Epithelial cell of esophagus (primary cell): ENCODE results near the gene SMAP2.
A peak's percentile ranks its signal among the peaks of the same experiment; 100 is the strongest.
"Not testable (repeated sequence)": the region's sequence is repeated elsewhere in the genome, so short reads cannot be mapped to it uniquely, and the experiment has no call there.

ENCODE experiments used
- DNase-seq: peaks from one replicate; pipeline ENCODE4 v3.0.0; 2010; ENCODE audit warnings: low read depth
- H3K4me3 ChIP-seq: 2 replicates; pipeline ENCODE4 v1.5.1; 2011; ENCODE audit warnings: mild to moderate bottlenecking, low read length, control low read depth
- TF ChIP-seq, protein P1 (sequence below): IDR thresholded peaks from 2 replicates; pipeline ENCODE4 v1.5.1; 2011; ENCODE audit warnings: low read depth, mild to moderate bottlenecking, low read length, control low read depth, inconsistent platforms; ENCODE audit not compliant: insufficient read depth; ENCODE audit errors: missing control alignments

SMAP2 gene

GRCh38 chr1:40373323-40374283, at the start of gene SMAP2:
Gene SMAP2 (plus strand): TSS chr1:40373727. CDS start chr1:40374121, 394 bp downstream.
- DNase-seq: peak; percentile 98
- TF ChIP-seq, protein P1, sequence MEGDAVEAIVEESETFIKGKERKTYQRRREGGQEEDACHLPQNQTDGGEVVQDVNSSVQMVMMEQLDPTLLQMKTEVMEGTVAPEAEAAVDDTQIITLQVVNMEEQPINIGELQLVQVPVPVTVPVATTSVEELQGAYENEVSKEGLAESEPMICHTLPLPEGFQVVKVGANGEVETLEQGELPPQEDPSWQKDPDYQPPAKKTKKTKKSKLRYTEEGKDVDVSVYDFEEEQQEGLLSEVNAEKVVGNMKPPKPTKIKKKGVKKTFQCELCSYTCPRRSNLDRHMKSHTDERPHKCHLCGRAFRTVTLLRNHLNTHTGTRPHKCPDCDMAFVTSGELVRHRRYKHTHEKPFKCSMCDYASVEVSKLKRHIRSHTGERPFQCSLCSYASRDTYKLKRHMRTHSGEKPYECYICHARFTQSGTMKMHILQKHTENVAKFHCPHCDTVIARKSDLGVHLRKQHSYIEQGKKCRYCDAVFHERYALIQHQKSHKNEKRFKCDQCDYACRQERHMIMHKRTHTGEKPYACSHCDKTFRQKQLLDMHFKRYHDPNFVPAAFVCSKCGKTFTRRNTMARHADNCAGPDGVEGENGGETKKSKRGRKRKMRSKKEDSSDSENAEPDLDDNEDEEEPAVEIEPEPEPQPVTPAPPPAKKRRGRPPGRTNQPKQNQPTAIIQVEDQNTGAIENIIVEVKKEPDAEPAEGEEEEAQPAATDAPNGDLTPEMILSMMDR: no peak
- peak within 1 kb of the TSS; percentile 85 for H3K4me3 ChIP-seq

DNA sequence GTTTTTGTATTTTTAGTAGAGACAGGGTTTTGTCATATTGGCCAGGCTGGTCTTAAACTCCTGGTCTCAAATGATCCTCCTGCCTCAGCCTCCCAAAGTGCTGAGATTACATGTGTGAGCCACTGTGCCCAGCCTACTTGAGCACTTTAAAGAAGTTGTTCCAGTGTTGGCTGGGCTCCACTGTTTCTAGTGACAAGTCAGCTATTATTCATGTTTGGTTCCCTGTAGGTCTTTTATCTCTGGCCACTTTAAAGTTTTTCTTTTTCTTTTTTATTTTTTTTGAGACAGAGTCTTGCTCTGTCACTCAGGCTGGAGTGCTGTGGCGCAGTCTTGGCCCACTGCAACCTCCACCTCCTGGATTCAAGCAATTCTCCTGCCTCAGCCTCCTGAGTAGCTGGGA, 42.1 kb upstream of the SMAP2 start:
- DNase-seq, H3K4me3 ChIP-seq: not testable (repeated sequence)

- no peak overlapping the region for H3K4me3 ChIP-seq
- TF ChIP-seq, protein P1: no peak
- DNase-seq: no peak
Measured at GRCh38 chr1:40332695-40333094, 40.8 kb upstream of the SMAP2 start.

DNA sequence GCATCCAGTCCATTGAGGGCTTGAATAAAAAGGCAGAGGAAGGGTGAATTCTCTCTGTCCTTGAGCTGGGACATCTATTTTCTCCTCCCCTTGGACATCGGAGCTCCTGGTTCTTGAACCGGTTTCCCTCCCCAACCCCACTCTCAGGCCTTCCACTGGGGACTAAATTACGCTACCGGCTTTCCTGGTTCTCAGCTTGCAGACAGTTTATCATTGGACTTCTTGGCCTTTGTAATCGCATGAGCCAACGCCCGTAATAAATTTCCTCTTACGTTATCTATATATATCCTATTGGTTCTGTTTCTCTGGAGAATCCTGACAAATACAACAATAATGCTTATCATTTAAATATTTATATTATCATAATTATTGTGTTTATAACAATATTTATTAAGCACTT, 36.1 kb upstream of the SMAP2 start:
- H3K4me3 ChIP-seq: no peak overlapping the region
- TF ChIP-seq, protein P1: no peak
- no peak for DNase-seq

- peak; percentile 83 for DNase-seq
- TF ChIP-seq, protein P1: peak; percentile 100
- H3K4me3 ChIP-seq: no peak overlapping the region
Measured at GRCh38 chr1:40338745-40339419, 34.6 kb upstream of the SMAP2 start.

- DNase-seq: no peak
- H3K4me3 ChIP-seq: no peak overlapping the region
- TF ChIP-seq, protein P1: no peak
Measured at GRCh38 chr1:40339420-40340323, 33.9 kb upstream of the SMAP2 start.
